Natural killer cell (primary cell): ENCODE measurements around the gene NBL1. TPM values are rescaled to one million over a fixed set of nuclear protein-coding genes. Genes with fewer than 3 reads are reported as not detected.

Source experiments
- ATAC-seq, 3 donors: fragments of 150-1000 bp in 2 of 3; fragments of 200-7000 bp in 1 of 3; cut with Tn5 transposase; 1 replicate in 1 of 3; 2 replicates in 2 of 3; pipeline ENCODE4 v1.10.0; 2021; ENCODE audit warnings: mild to moderate bottlenecking in 2 of 3, moderate library complexity in 2 of 3
- DNase-seq, 2 donors: peaks; one replicate each; pipeline versions ENCODE4 v3.0.0 to v3.0.0-alpha.2; 2013 to 2021; ENCODE audit warnings: mixed read lengths in 1 of 2
- H3K27ac ChIP-seq: one replicate; pipeline ENCODE4 v1.5.1; 2013; ENCODE audit warnings: mild to moderate bottlenecking, low read length
- H3K27me3 ChIP-seq: one replicate; pipeline ENCODE4 v1.6.1; 2013; ENCODE audit warnings: low read length; ENCODE audit not compliant: control insufficient read depth, insufficient read depth
- H3K36me3 ChIP-seq: one replicate; pipeline ENCODE4 v1.6.1; 2013; ENCODE audit warnings: low read length; ENCODE audit not compliant: control insufficient read depth, insufficient read depth
- H3K4me1 ChIP-seq: one replicate; pipeline ENCODE4 v1.6.1; 2013; ENCODE audit warnings: low read length; ENCODE audit not compliant: control insufficient read depth, insufficient read depth
- H3K4me3 ChIP-seq: one replicate; pipeline ENCODE4 v1.5.1; 2013; ENCODE audit warnings: low read length
- H3K9me3 ChIP-seq: one replicate; pipeline ENCODE4 v1.6.1; 2013; ENCODE audit warnings: low read length; ENCODE audit not compliant: control insufficient read depth, insufficient read depth
- H3K27ac Mint-ChIP-seq, 2 donors: one replicate each; pipeline ENCODE4 v1.8.0; 2022; ENCODE audit warnings: mild to moderate bottlenecking in 2 of 2, mixed read lengths in 2 of 2, moderate library complexity in 1 of 2
- H3K27me3 Mint-ChIP-seq, 2 donors: one replicate each; pipeline ENCODE4 v1.8.0; 2022; ENCODE audit warnings: low read depth in 2 of 2, mixed read lengths in 2 of 2
- H3K36me3 Mint-ChIP-seq: one replicate; pipeline ENCODE4 v1.8.0; 2022; ENCODE audit warnings: mixed read lengths
- H3K4me1 Mint-ChIP-seq, 2 donors: one replicate each; pipeline ENCODE4 v1.8.0; 2022; ENCODE audit warnings: mixed read lengths in 2 of 2
- H3K4me3 Mint-ChIP-seq: one replicate; pipeline ENCODE4 v1.8.0; 2022; ENCODE audit warnings: mild to moderate bottlenecking, moderate library complexity, mixed read lengths
- H3K9me3 Mint-ChIP-seq, 2 donors: one replicate each; pipeline ENCODE4 v1.8.0; 2022; ENCODE audit warnings: mixed read lengths in 2 of 2
- WGBS: methylation state at CpG from one replicate; pipeline ENCODE4 v1.1.7; 2013; ENCODE audit warnings: missing lambda C conversion rate; ENCODE audit not compliant: insufficient coverage; 5-methylcytosine and 5-hydroxymethylcytosine counted together
- intact Hi-C: fragments of 100-400 bp; cut with micrococcal nuclease; formaldehyde crosslinking; loops from one replicate; pipeline ENCODE4 v1.14.2; 2022
- total RNA-seq, 4 donors: library from RNA; stranded (reverse); fragments of 120-200 nt in 1 of 4; gene quantifications; one replicate each; pipeline versions ENCODE4 v1.2.3 to v1.2.4, GENCODE V29; 2013 to 2022
- TF ChIP-seq, protein P1 (sequence below): fragments of 200-600 bp; IDR thresholded peaks from one replicate; pipeline ENCODE4 v1.8.0; 2022; ENCODE audit warnings: antibody characterized with exemption

Gene NBL1
- total RNA-seq, 3 donors from 2014 or later (not counting 1 experiment from before 2014, with no cell fraction given) = 10.7 to 18.4 (median 11.4) TPM

- Histone ChIP-seq H3K4me1 (peaks cover 28% of the 10 kb centered on the region), H3K27ac (no peak overlapping the region), H3K27me3 (no peaks in the 10 kb centered on the region), H3K36me3 (peaks cover 2% of the 10 kb centered on the region), H3K4me3 (no peak overlapping the region), H3K9me3 (no peaks in the 10 kb centered on the region)
- Mint-ChIP-seq H3K36me3 (no peaks in the 10 kb centered on the region), H3K9me3 (no peaks in the 10 kb centered on the region), H3K4me3 (no peak overlapping the region), H3K27ac (no peak overlapping the region), H3K4me1 (peaks cover 24 to 26% of the 10 kb centered on the region in 2 donors), H3K27me3 (no peaks in the 10 kb centered on the region)
- no peak for DNase-seq
- intact Hi-C loops = no loop called here
- no peak for ATAC-seq
- WGBS = 97% methylated on average over 2 of the region's 2 CpGs
- TF ChIP-seq, protein P1, sequence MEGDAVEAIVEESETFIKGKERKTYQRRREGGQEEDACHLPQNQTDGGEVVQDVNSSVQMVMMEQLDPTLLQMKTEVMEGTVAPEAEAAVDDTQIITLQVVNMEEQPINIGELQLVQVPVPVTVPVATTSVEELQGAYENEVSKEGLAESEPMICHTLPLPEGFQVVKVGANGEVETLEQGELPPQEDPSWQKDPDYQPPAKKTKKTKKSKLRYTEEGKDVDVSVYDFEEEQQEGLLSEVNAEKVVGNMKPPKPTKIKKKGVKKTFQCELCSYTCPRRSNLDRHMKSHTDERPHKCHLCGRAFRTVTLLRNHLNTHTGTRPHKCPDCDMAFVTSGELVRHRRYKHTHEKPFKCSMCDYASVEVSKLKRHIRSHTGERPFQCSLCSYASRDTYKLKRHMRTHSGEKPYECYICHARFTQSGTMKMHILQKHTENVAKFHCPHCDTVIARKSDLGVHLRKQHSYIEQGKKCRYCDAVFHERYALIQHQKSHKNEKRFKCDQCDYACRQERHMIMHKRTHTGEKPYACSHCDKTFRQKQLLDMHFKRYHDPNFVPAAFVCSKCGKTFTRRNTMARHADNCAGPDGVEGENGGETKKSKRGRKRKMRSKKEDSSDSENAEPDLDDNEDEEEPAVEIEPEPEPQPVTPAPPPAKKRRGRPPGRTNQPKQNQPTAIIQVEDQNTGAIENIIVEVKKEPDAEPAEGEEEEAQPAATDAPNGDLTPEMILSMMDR = no peak
Observed at GRCh38 chr1:19684677-19685076, 40.6 kb downstream of the NBL1 start.

GRCh38 chr1:19685994-19686393, 41.9 kb downstream of the NBL1 start:
- TF ChIP-seq, protein P1 = no peak
- Histone ChIP-seq H3K4me3 (no peak overlapping the region), H3K36me3 (peaks cover 2% of the 10 kb centered on the region), H3K4me1 (peaks cover 35% of the 10 kb centered on the region), H3K27me3 (no peaks in the 10 kb centered on the region), H3K27ac (no peak overlapping the region), H3K9me3 (peaks cover 6% of the 10 kb centered on the region)
- whole genome bisulfite sequencing = 90% methylated on average over 9 of the region's 9 CpGs
- no peak overlapping the region for H3K4me3 Mint-ChIP-seq
- intact Hi-C loops = no loop called here
- no peak overlapping the region for H3K27ac Mint-ChIP-seq
- H3K9me3 Mint-ChIP-seq = no peaks in the 10 kb centered on the region
- DNase-seq (no peak), ATAC-seq (no peak)
- H3K36me3 Mint-ChIP-seq = no peaks in the 10 kb centered on the region
- H3K4me1 Mint-ChIP-seq = peaks cover 24 to 34% of the 10 kb centered on the region in 2 donors
- no peaks in the 10 kb centered on the region for H3K27me3 Mint-ChIP-seq

GRCh38 chr1:19687414-19687813, 43.3 kb downstream of the NBL1 start:
- TF ChIP-seq, protein P1 = no peak
- WGBS = 100% methylated on average over 1 of the region's 1 CpG
- Histone ChIP-seq H3K4me3 (no peak overlapping the region), H3K9me3 (peaks cover 6% of the 10 kb centered on the region), H3K4me1 (peaks cover 35% of the 10 kb centered on the region), H3K36me3 (peaks cover 2% of the 10 kb centered on the region), H3K27me3 (no peaks in the 10 kb centered on the region), H3K27ac (peak overlapping the region; percentile 81)
- ATAC-seq (no peak), DNase-seq (no peak)
- intact Hi-C loops = no loop called here
- H3K27me3 Mint-ChIP-seq = no peaks in the 10 kb centered on the region
- H3K36me3 Mint-ChIP-seq = no peaks in the 10 kb centered on the region
- H3K4me1 Mint-ChIP-seq = peaks cover 24 to 34% of the 10 kb centered on the region in 2 donors
- H3K9me3 Mint-ChIP-seq = no peaks in the 10 kb centered on the region
- H3K4me3 Mint-ChIP-seq = peak overlapping the region; percentile 86
- H3K27ac Mint-ChIP-seq = peak overlapping the region; percentile 91 to 94
